HEK293 (cell line): ENCODE measurements around the gene PARD3B.
A peak's percentile ranks its signal among the peaks of the same experiment; 100 is the strongest.

Experiments
- CTCF ChIA-PET: fragments of 350-600 bp; formaldehyde crosslinking; extraction: SDS; loops from one replicate; lab custom pipeline; 2021; ENCODE audit warnings: antibody characterized with exemption; lab: Yijun Ruan, JAX
- POLR2A ChIA-PET: fragments of 300-600 bp; formaldehyde crosslinking; extraction: SDS; loops from one replicate; lab custom pipeline; 2020; ENCODE audit warnings: antibody characterized with exemption, inconsistent platforms; lab: Yijun Ruan, JAX
- H3K27ac ChIP-seq: fragments of 200-500 bp; sonication (Bioruptor generic); 2 replicates; pipeline ENCODE4 v1.5.1; 2014; ENCODE audit warnings: low read depth, low read length, control low read depth, inconsistent platforms; ENCODE audit errors: extremely low read depth
- H3K36me3 ChIP-seq, 2 experiments: fragments of 200-500 bp in 1 of 2; sonication (Bioruptor generic) in 1 of 2; 1 replicate in 1 of 2; 2 replicates in 1 of 2; pipeline ENCODE4 v1.5.1; 2014 to 2017; ENCODE audit warnings: inconsistent platforms in 2 of 2, low read length in 2 of 2; ENCODE audit not compliant: control insufficient read depth in 2 of 2, insufficient read depth in 1 of 2
- H3K4me1 ChIP-seq: fragments of 200-500 bp; sonication (Bioruptor generic); 2 replicates; pipeline ENCODE4 v1.5.1; 2014; ENCODE audit warnings: mild to moderate bottlenecking, low read length, inconsistent platforms; ENCODE audit not compliant: control insufficient read depth, insufficient read depth
- H3K4me3 ChIP-seq: 2 replicates; pipeline ENCODE4 v1.5.1; 2011; ENCODE audit warnings: low read depth, mild to moderate bottlenecking, control low read depth, low read length, moderate library complexity
- H3K9me3 ChIP-seq: fragments of 200-500 bp; sonication (Bioruptor generic); 2 replicates; pipeline ENCODE4 v1.5.1; 2014; ENCODE audit warnings: low read depth, low read length, inconsistent platforms; ENCODE audit not compliant: control insufficient read depth, insufficient read depth
- GFI1B ChIP-seq: fragments of 450-650 bp; formaldehyde crosslinking; IDR thresholded peaks from 2 replicates; pipeline ENCODE4 v1.5.1; 2016; ENCODE audit warnings: missing biosample characterization, missing genetic modification characterization
- MYNN ChIP-seq: fragments of 450-650 bp; formaldehyde crosslinking; IDR thresholded peaks from 2 replicates; pipeline ENCODE4 v1.5.1; 2016; ENCODE audit warnings: missing biosample characterization, missing genetic modification characterization, borderline replicate concordance
- MZF1 ChIP-seq: fragments of 450-650 bp; formaldehyde crosslinking; IDR thresholded peaks from 2 replicates; pipeline ENCODE4 v1.5.1; 2017; ENCODE audit warnings: missing biosample characterization, missing genetic modification characterization, borderline replicate concordance
- OSR2 ChIP-seq: fragments of 450-650 bp; formaldehyde crosslinking; IDR thresholded peaks from 2 replicates; pipeline ENCODE4 v1.5.1; 2016; ENCODE audit warnings: missing biosample characterization, missing genetic modification characterization
- SALL2 ChIP-seq: fragments of 450-650 bp; formaldehyde crosslinking; IDR thresholded peaks from 2 replicates; pipeline ENCODE4 v1.5.0; 2017; ENCODE audit warnings: missing biosample characterization, mild to moderate bottlenecking, missing genetic modification characterization, borderline replicate concordance
- SCRT2 ChIP-seq: fragments of 450-650 bp; formaldehyde crosslinking; IDR thresholded peaks from 2 replicates; pipeline ENCODE4 v1.5.1; 2016; ENCODE audit warnings: missing biosample characterization, missing genetic modification characterization
- ZBTB49 ChIP-seq: fragments of 450-650 bp; formaldehyde crosslinking; IDR thresholded peaks from 2 replicates; pipeline ENCODE4 v1.5.1; 2016; ENCODE audit warnings: missing biosample characterization, missing genetic modification characterization, low read depth
- ZFP3 ChIP-seq: fragments of 450-650 bp; formaldehyde crosslinking; IDR thresholded peaks from 2 replicates; pipeline ENCODE4 v1.5.1; 2016; ENCODE audit warnings: low read depth, missing biosample characterization, missing genetic modification characterization
- ZFP41 ChIP-seq: fragments of 450-650 bp; formaldehyde crosslinking; IDR thresholded peaks from 2 replicates; pipeline ENCODE4 v1.5.1; 2016; ENCODE audit warnings: missing biosample characterization, missing genetic modification characterization, borderline replicate concordance
- ZNF10 ChIP-seq: fragments of 450-650 bp; formaldehyde crosslinking; IDR thresholded peaks from 2 replicates; pipeline ENCODE4 v1.5.1; 2017; ENCODE audit warnings: missing biosample characterization, missing genetic modification characterization
- ZNF223 ChIP-seq: fragments of 450-650 bp; formaldehyde crosslinking; IDR thresholded peaks from 2 replicates; pipeline ENCODE4 v1.5.1; 2016; ENCODE audit warnings: missing biosample characterization, missing genetic modification characterization
- ZNF677 ChIP-seq: fragments of 450-650 bp; IDR thresholded peaks from 2 replicates; pipeline ENCODE4 v1.5.0; 2018; ENCODE audit warnings: missing biosample characterization, mild to moderate bottlenecking, missing genetic modification characterization, moderate library complexity
- ZNF747 ChIP-seq: fragments of 450-650 bp; formaldehyde crosslinking; IDR thresholded peaks from 2 replicates; pipeline ENCODE4 v1.5.1; 2016; ENCODE audit warnings: missing biosample characterization, missing genetic modification characterization
- ZNF791 ChIP-seq: fragments of 450-650 bp; formaldehyde crosslinking; IDR thresholded peaks from 2 replicates; pipeline ENCODE4 v1.5.1; 2016; ENCODE audit warnings: missing biosample characterization, missing genetic modification characterization
- ZSCAN23 ChIP-seq: fragments of 450-650 bp; formaldehyde crosslinking; IDR thresholded peaks from 2 replicates; pipeline ENCODE4 v1.5.1; 2016; ENCODE audit warnings: missing biosample characterization, missing genetic modification characterization
- ZSCAN5A ChIP-seq: fragments of 450-650 bp; formaldehyde crosslinking; IDR thresholded peaks from 2 replicates; pipeline ENCODE4 v1.5.1; 2016; ENCODE audit warnings: missing biosample characterization, missing genetic modification characterization
- TF ChIP-seq, protein P1 (sequence below): fragments of 450-650 bp; formaldehyde crosslinking; IDR thresholded peaks from 2 replicates; pipeline ENCODE4 v1.5.1; 2016; ENCODE audit warnings: missing biosample characterization, missing genetic modification characterization, low read depth
- TF ChIP-seq, protein P2 (sequence below): fragments of 450-650 bp; formaldehyde crosslinking; IDR thresholded peaks from 2 replicates; pipeline ENCODE4 v1.5.1; 2017; ENCODE audit warnings: missing biosample characterization, missing genetic modification characterization

Gene PARD3B

DNA sequence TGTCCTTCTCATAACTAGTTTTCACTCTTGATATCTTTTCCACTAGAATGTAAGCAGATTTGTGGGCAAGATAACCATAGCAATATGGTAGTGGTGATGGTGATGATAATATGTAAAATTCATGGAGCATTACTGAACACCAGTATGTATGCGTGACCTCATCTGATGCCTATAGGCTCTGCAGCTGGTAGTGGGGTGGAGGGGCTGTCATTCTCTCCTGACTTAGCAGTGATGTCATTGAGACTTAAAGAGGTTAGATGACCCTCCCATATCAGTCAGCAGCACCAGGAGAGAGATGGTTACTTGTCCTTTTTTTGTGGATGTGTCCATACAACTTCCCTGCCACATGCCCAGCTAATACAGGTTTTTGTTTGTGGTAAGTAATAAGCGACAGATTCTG is 27.9 kb downstream of the PARD3B start:
- Histone ChIP-seq H3K27ac (no peak overlapping the region), H3K36me3 (no peaks in the 10 kb centered on the region), H3K9me3 (no peaks in the 10 kb centered on the region), H3K4me1 (no peaks in the 10 kb centered on the region), H3K4me3 (no peak overlapping the region)
- TF ChIP-seq GFI1B (tag by site-specific recombination): no peak
- TF ChIP-seq, protein P1, sequence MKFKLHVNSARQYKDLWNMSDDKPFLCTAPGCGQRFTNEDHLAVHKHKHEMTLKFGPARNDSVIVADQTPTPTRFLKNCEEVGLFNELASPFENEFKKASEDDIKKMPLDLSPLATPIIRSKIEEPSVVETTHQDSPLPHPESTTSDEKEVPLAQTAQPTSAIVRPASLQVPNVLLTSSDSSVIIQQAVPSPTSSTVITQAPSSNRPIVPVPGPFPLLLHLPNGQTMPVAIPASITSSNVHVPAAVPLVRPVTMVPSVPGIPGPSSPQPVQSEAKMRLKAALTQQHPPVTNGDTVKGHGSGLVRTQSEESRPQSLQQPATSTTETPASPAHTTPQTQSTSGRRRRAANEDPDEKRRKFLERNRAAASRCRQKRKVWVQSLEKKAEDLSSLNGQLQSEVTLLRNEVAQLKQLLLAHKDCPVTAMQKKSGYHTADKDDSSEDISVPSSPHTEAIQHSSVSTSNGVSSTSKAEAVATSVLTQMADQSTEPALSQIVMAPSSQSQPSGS (tag by site-specific recombination): peak; percentile 57; the same call in 1 of the 2 replicates
- CTCF ChIA-PET: no interaction called here
- POLR2A ChIA-PET: no interaction called here

- no peak overlapping the region for H3K27ac ChIP-seq
- H3K4me1 ChIP-seq: 0 out of 2 replicates have a peak, but pooled peaks cover 2% of the 10 kb centered on the region
- ChIA-PET CTCF (interaction anchor here (0.5 kb wide), 1 partner anchor 572 kb away, joined by 3 read pairs; no protein-coding TSS in a partner anchor), POLR2A (interaction anchor here (0.9 kb wide), 1 partner anchor 30 kb away, joined by 3 read pairs; no protein-coding TSS in a partner anchor)
- H3K9me3 ChIP-seq: no peaks in the 10 kb centered on the region
- no peak overlapping the region for H3K4me3 ChIP-seq
- H3K36me3 ChIP-seq: no peaks in the 10 kb centered on the region
- TF ChIP-seq ZSCAN23 (tag by site-specific recombination) (no peak), ZFP41 (tag by site-specific recombination) (no peak), ZNF747 (tag by site-specific recombination) (no peak), ZNF791 (tag by site-specific recombination) (no peak)
These were observed 29.2 kb downstream of the PARD3B start for GRCh38 chr2:204574486-204574885.

DNA sequence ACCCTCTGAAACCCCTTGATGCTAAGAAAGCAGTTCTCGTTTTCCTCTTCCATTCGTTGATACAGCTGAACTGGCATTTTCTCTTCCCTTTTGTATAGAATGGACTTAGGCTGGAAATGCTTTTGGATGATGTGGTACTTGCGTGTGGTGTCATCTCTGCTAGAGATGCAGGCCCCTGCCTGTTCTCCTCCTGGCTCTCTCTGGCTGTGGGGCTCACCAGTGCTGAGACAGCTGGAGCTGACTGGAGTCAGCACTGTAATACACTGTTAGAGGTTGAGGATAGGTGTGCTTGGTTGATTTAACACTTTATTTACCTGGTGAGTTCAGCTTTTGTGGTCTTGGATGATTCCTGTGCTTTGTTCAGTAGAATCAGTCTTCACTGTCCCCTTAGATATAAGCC is 30.2 kb downstream of the PARD3B start:
- TF ChIP-seq, protein P1 (tag by site-specific recombination): no peak
- TF ChIP-seq ZNF10 (tag by site-specific recombination) (no peak), ZSCAN5A (tag by site-specific recombination) (no peak), MYNN (no peak), ZNF677 (tag by site-specific recombination) (no peak), ZBTB49 (no peak), ZFP3 (tag by site-specific recombination) (no peak), MZF1 (tag by site-specific recombination) (no peak), OSR2 (tag by site-specific recombination) (no peak), SALL2 (tag by site-specific recombination) (no peak), ZNF223 (tag by site-specific recombination) (no peak), SCRT2 (no peak)
- TF ChIP-seq, protein P2, sequence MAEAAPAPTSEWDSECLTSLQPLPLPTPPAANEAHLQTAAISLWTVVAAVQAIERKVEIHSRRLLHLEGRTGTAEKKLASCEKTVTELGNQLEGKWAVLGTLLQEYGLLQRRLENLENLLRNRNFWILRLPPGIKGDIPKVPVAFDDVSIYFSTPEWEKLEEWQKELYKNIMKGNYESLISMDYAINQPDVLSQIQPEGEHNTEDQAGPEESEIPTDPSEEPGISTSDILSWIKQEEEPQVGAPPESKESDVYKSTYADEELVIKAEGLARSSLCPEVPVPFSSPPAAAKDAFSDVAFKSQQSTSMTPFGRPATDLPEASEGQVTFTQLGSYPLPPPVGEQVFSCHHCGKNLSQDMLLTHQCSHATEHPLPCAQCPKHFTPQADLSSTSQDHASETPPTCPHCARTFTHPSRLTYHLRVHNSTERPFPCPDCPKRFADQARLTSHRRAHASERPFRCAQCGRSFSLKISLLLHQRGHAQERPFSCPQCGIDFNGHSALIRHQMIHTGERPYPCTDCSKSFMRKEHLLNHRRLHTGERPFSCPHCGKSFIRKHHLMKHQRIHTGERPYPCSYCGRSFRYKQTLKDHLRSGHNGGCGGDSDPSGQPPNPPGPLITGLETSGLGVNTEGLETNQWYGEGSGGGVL: no peak
- no peak overlapping the region for H3K27ac ChIP-seq
- no peaks in the 10 kb centered on the region for H3K9me3 ChIP-seq
- ChIA-PET CTCF (no interaction called here), POLR2A (no interaction called here)
- no peak overlapping the region for H3K4me3 ChIP-seq
- no peaks in the 10 kb centered on the region for H3K36me3 ChIP-seq
- H3K4me1 ChIP-seq: 0 out of 2 replicates have a peak, but pooled peaks cover 2% of the 10 kb centered on the region
